B cell (primary cell): ENCODE results near the gene ST3GAL3. TPM values are rescaled to one million over a fixed set of nuclear protein-coding genes. Genes with fewer than 3 reads are reported as not detected.

Source experiments
- ATAC-seq: fragments of 200-7000 bp; cut with Tn5 transposase; one replicate; pipeline ENCODE4 v1.10.0; 2021; ENCODE audit warnings: low read depth, mild to moderate bottlenecking, moderate number of reproducible peaks, moderate library complexity
- CTCF ChIA-PET: fragments of 350-600 bp; sonication (Branson Sonifier 250); formaldehyde crosslinking; loops from one replicate; lab custom pipeline; 2021; ENCODE audit warnings: antibody characterized with exemption, inconsistent platforms; lab: Charles Lee
- POLR2A ChIA-PET: fragments of 350-600 bp; sonication (Branson Sonifier 250); formaldehyde crosslinking; loops from one replicate; lab custom pipeline; 2021; ENCODE audit warnings: antibody characterized with exemption; lab: Charles Lee
- DNase-seq: peaks from one replicate; pipeline ENCODE4 v3.0.0; 2013
- H2AFZ ChIP-seq: 2 replicates; pipeline ENCODE4 v1.6.1; 2012; ENCODE audit warnings: mild to moderate bottlenecking, low read depth, low read length; ENCODE audit not compliant: insufficient read depth, poor library complexity, severe bottlenecking
- H3K27ac ChIP-seq, 2 donors: 1 replicate in 1 of 2; 2 replicates in 1 of 2; pipeline ENCODE4 v1.5.1; 2012 to 2013; ENCODE audit warnings: low read length in 2 of 2, mild to moderate bottlenecking in 2 of 2, moderate library complexity in 1 of 2
- H3K27me3 ChIP-seq, 4 experiments: fragments of 200-600 bp in 1 of 4; sonication (generic) in 1 of 4; replicated peaks in 1 of 4; 1 replicate in 2 of 4; 2 replicates in 2 of 4; pipeline versions ENCODE4 v1.6.1 to v1.7.0; 2013 to 2016; ENCODE audit warnings: low read length in 3 of 4, mild to moderate bottlenecking in 2 of 4, mixed read lengths in 1 of 4, moderate library complexity in 1 of 4; ENCODE audit not compliant: insufficient read depth in 4 of 4, control insufficient read depth in 3 of 4; ENCODE audit errors: control extremely low read depth in 1 of 4
- H3K36me3 ChIP-seq, 2 experiments: replicated peaks in 1 of 2; 1 replicate in 1 of 2; 2 replicates in 1 of 2; pipeline versions ENCODE4 v1.6.1 to v1.7.1; 2013; ENCODE audit warnings: low read length in 1 of 2; ENCODE audit not compliant: insufficient read depth in 2 of 2, control insufficient read depth in 1 of 2; ENCODE audit errors: control extremely low read depth in 1 of 2, extremely low read depth in 1 of 2
- H3K4me1 ChIP-seq, 2 donors: fragments of 200-600 bp in 1 of 2; sonication (generic) in 1 of 2; 1 replicate in 1 of 2; 2 replicates in 1 of 2; pipeline versions ENCODE4 v1.5.1 to v1.6.1; 2013 to 2017; ENCODE audit warnings: low read length in 2 of 2; ENCODE audit not compliant: control insufficient read depth in 2 of 2, insufficient read depth in 2 of 2
- H3K4me2 ChIP-seq: replicated peaks from 2 replicates; pipeline ENCODE3; 2012; ENCODE audit warnings: mild to moderate bottlenecking, low read depth, low read length; ENCODE audit not compliant: poor library complexity, severe bottlenecking
- H3K4me3 ChIP-seq, 5 experiments: fragments of 200-600 bp in 1 of 5; sonication (generic) in 1 of 5; 1 replicate in 3 of 5; 2 replicates in 2 of 5; pipeline versions ENCODE4 v1.5.1 to v1.7.0; 2011 to 2016; ENCODE audit warnings: low read length in 4 of 5, mild to moderate bottlenecking in 4 of 5, low read depth in 2 of 5, control low read depth in 1 of 5, moderate library complexity in 1 of 5; ENCODE audit not compliant: insufficient read depth in 1 of 5; ENCODE audit errors: control extremely low read depth in 1 of 5, extremely low read depth in 1 of 5
- H3K79me2 ChIP-seq: fragments of 200-600 bp; sonication (generic); one replicate; pipeline ENCODE4 v1.6.0; 2016; ENCODE audit warnings: low read length; ENCODE audit not compliant: control insufficient read depth, insufficient read depth
- H3K9ac ChIP-seq: fragments of 200-600 bp; sonication (generic); 2 replicates; pipeline ENCODE4 v1.6.1; 2017; ENCODE audit warnings: mild to moderate bottlenecking, low read length, moderate library complexity
- H3K9me3 ChIP-seq, 3 donors: one replicate each; pipeline versions ENCODE4 v1.6.1 to v1.7.1; 2013; ENCODE audit warnings: low read length in 2 of 3; ENCODE audit not compliant: control insufficient read depth in 2 of 3, insufficient read depth in 1 of 3; ENCODE audit errors: control extremely low read depth in 1 of 3
- H4K20me1 ChIP-seq: 2 replicates; pipeline ENCODE4 v1.6.0; 2012; ENCODE audit warnings: mild to moderate bottlenecking, low read length; ENCODE audit not compliant: insufficient read depth, control insufficient read depth, poor library complexity, severe bottlenecking
- H3K27ac Mint-ChIP-seq: one replicate; pipeline ENCODE4 v1.8.0; 2021; ENCODE audit warnings: mixed read lengths
- H3K27me3 Mint-ChIP-seq: one replicate; pipeline ENCODE4 v1.8.0; 2021; ENCODE audit warnings: mixed read lengths
- H3K4me1 Mint-ChIP-seq: one replicate; pipeline ENCODE4 v1.8.0; 2021; ENCODE audit warnings: mixed read lengths
- H3K4me3 Mint-ChIP-seq: one replicate; pipeline ENCODE4 v1.8.0; 2021; ENCODE audit warnings: mixed read lengths
- H3K9me3 Mint-ChIP-seq: one replicate; pipeline ENCODE4 v1.8.0; 2022; ENCODE audit warnings: mixed read lengths; ENCODE audit not compliant: insufficient read depth
- CTCF ChIP-seq: fragments of 200-600 bp; IDR thresholded peaks from one replicate; pipeline ENCODE4 v1.8.0; 2022; ENCODE audit warnings: antibody characterized with exemption, mild to moderate bottlenecking
- EZH2 ChIP-seq: IDR thresholded peaks from 2 replicates; pipeline ENCODE4 v1.6.1; 2012; ENCODE audit warnings: borderline replicate concordance, low read depth, mild to moderate bottlenecking, moderate library complexity, low read length; ENCODE audit not compliant: insufficient read depth, poor library complexity, severe bottlenecking
- WGBS: methylation state at CpG from one replicate; pipeline ENCODE4 v1.1.5; 2013; ENCODE audit warnings: missing lambda C conversion rate; ENCODE audit not compliant: insufficient coverage; 5-methylcytosine and 5-hydroxymethylcytosine counted together
- intact Hi-C: fragments of 100-400 bp; cut with micrococcal nuclease; formaldehyde crosslinking; loops from one replicate; pipeline ENCODE4 v1.10.0; 2022
- polyA plus RNA-seq: library from polyadenylated mRNA; depleted of rRNA; stranded (reverse); fragments of >200 nt; gene quantifications from 2 replicates; pipeline ENCODE4 v1.2.3, GENCODE V29; 2012
- total RNA-seq, 2 donors: library from RNA; stranded (reverse); fragments of 120-200 nt in 1 of 2; gene quantifications; 1 replicate in 1 of 2; 2 replicates in 1 of 2; pipeline versions ENCODE4 v1.2.3 to v1.2.4, GENCODE V29; 2013 to 2022

Gene ST3GAL3
- total and polyA plus RNA-seq, 2 donors (not counting 1 experiment from before 2014, with no cell fraction given): 16.8 to 31.4 TPM

GRCh38 chr1:43887748-43888147, 180.4 kb downstream of the ST3GAL3 start:
- TF ChIP-seq EZH2: no peak
- no peak for TF ChIP-seq CTCF
- no peaks in the 10 kb centered on the region for H3K9me3 Mint-ChIP-seq
- no peak for ATAC-seq

DNA sequence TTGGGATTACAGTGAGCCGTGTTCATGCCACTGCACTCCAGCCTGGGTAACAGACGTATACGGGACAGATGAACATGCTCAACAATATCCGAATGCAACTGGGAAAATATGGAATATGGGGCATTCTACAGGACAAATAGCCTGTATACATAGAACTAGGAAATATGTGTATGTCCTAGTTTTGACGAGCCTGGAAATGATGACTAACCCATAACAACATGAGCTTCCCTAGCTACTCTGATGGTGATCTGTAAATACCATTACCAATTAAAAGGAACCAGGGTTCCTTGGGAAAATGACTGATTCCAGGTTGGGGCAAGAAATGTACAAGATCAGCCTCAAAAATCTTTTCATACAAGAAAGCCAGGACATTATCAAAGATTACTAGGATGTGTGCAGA, 183.5 kb downstream of the ST3GAL3 start:
- 100% methylated on average over 1 of the region's 5 CpGs for WGBS
- H4K20me1 ChIP-seq: no peaks in the 10 kb centered on the region
- H3K4me2 ChIP-seq: no peak overlapping the region
- ChIA-PET POLR2A (no interaction called here), CTCF (no interaction called here)
- Mint-ChIP-seq H3K27ac (no peak overlapping the region), H3K4me1 (no peaks in the 10 kb centered on the region), H3K9me3 (no peaks in the 10 kb centered on the region), H3K27me3 (no peaks in the 10 kb centered on the region), H3K4me3 (no peak overlapping the region)
- no peaks in the 10 kb centered on the region for H3K27me3 ChIP-seq
- ATAC-seq (no peak), DNase-seq (no peak)
- no peak overlapping the region for H3K27ac ChIP-seq
- no peak for TF ChIP-seq EZH2
- TF ChIP-seq CTCF: no peak
- H3K4me1 ChIP-seq: no peaks in the 10 kb centered on the region
- no peak overlapping the region for H2AFZ ChIP-seq
- intact Hi-C loops: no loop called here
- peaks cover 0 to 3% of the 10 kb centered on the region in 2 experiments for H3K36me3 ChIP-seq
- no peaks in the 10 kb centered on the region for H3K79me2 ChIP-seq
- no peak overlapping the region for H3K4me3 ChIP-seq
- no peaks in the 10 kb centered on the region for H3K9me3 ChIP-seq
- no peak overlapping the region for H3K9ac ChIP-seq

More at GRCh38 chr1:43887748-43888147, 180.4 kb downstream of the ST3GAL3 start:
- ChIA-PET CTCF (no interaction called here), POLR2A (no interaction called here)
- no peaks in the 10 kb centered on the region for H3K9me3 ChIP-seq
- H3K36me3 ChIP-seq: no peaks in the 10 kb centered on the region
- no peak overlapping the region for H3K4me3 Mint-ChIP-seq
- no peak for DNase-seq
- no peak overlapping the region for H2AFZ ChIP-seq
- no peaks in the 10 kb centered on the region for H3K79me2 ChIP-seq
- H3K27me3 Mint-ChIP-seq: no peaks in the 10 kb centered on the region
- H3K27ac Mint-ChIP-seq: no peak overlapping the region
- intact Hi-C loops: no loop called here
- no peaks in the 10 kb centered on the region for H3K4me1 Mint-ChIP-seq
- no peaks in the 10 kb centered on the region for H3K4me1 ChIP-seq
- H3K27ac ChIP-seq: no peak overlapping the region
- no peaks in the 10 kb centered on the region for H4K20me1 ChIP-seq
- no peaks in the 10 kb centered on the region for H3K27me3 ChIP-seq
- H3K4me3 ChIP-seq: no peak overlapping the region
- no peak overlapping the region for H3K4me2 ChIP-seq
- no peak overlapping the region for H3K9ac ChIP-seq
